Fibroblast of upper back skin (primary cell): Measurements from ENCODE around the gene SCGB3A2.

Source experiments
- DNase-seq: peaks from one replicate; pipeline ENCODE4 v3.0.0-alpha.2; 2013

The SCGB3A2 gene

DNA sequence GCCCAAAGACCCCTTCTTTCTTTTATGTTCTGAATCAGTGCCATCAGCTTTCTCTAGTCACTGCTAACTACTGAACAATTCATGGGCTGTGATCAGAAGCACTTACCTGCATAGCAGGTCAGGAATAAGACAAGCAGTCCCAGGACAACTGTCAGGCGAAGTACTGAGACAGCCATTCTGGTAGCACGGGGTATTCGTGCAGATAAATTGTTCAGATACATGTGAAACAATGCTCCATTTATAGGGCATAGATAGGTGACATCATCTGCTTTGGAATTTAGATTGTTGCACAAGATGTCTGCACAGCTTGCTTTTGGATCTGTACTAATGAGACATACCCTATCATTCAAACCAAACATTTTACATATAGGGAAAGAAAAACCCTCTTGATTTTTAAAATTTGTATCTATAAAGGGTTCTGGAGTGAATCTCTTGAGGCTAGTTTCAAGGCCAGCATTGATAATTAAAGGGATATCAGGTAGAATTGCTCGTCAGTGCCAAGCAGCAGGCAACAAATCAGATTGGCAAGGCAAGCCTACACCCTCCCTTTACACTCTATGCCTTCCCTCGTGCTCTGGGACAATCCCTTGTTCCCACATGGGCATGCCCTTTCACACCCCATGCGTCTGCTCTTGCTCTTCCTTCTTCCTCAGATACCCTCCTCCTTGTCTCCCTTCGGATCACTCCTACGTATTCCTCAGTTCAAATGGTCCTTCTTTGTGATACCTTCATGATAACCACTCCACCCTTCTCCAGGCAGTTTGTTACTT is 28.0 kb downstream of the SCGB3A2 start, which contains the start of gene C5orf46:
Gene C5orf46 (minus strand): TSS at position 213 of the 770 bp plus-strand sequence. CDS start 37 bp downstream, at position 176.
- peak; percentile 39 for DNase-seq

DNA sequence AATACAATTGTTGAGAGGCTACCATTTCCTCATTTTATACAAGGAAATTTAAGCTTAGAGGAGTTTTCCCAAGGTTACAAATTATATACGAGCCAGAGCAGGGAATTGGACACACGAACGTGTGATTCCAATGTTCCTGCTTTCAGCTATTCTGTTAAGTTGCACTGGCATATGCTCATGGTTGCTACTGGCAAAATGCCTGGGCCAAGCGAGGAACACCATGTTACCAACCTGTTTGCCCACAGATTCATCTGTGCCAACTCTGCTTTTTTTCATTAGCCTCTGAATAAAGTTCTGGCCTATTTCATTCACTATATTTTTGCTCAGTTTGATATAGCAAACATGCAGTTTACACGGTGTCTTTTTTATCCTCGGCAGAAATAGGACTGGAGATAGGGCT is 32.9 kb downstream of the SCGB3A2 start:
- DNase-seq, result no peak

- DNase-seq, result no peak
Observed at GRCh38 chr5:147912011-147912410, 33.5 kb downstream of the SCGB3A2 start.

GRCh38 chr5:147913786-147914185 is 35.3 kb downstream of the SCGB3A2 start:
- DNase-seq, result no peak

- DNase-seq, result no peak
Observed at GRCh38 chr5:147918101-147918685, 39.7 kb downstream of the SCGB3A2 start.

DNA sequence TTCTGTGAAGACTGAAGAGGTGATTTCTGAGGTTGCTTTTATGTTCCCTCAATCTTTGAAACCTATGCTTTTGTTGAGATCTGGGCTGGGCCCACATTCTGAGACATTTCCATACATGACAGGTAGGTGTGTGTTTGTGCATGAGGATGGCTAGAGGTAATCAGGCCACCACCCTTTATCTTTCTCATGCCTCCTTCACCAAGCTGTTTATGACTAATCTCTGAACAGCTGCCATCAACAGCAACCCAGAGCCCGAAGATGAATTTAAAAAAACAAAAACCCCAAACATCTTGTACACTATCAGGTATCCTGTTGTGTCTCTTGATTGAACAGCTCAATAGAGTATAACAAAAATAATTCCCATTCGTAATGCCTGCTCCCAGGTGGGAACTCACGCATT is 40.4 kb downstream of the SCGB3A2 start:
- DNase-seq, result no peak

GRCh38 chr5:147920420-147921030 is 42.0 kb downstream of the SCGB3A2 start:
- DNase-seq, result no peak

DNA sequence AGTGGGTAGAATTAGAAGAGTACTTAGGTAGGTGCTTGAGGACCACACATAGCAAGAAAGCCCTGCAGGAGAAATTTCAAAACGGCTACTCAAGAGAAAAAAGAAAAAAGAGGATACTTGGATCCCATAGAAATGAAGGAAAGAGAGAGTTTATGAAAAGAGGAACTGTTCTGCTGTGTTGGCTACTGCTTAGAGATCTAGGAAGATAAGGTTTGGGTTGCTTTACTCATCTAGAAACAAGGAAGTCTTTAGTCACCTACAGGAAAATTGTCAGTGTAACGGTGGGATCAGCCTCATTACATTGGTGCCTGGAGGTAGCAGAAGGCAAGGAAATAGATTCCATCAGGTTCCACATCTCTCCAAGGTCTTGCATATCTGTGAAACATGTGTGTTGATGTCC is 42.6 kb downstream of the SCGB3A2 start:
- DNase-seq, result no peak

- DNase-seq, result no peak
Observed at GRCh38 chr5:147925020-147925419, 46.5 kb downstream of the SCGB3A2 start.

DNA sequence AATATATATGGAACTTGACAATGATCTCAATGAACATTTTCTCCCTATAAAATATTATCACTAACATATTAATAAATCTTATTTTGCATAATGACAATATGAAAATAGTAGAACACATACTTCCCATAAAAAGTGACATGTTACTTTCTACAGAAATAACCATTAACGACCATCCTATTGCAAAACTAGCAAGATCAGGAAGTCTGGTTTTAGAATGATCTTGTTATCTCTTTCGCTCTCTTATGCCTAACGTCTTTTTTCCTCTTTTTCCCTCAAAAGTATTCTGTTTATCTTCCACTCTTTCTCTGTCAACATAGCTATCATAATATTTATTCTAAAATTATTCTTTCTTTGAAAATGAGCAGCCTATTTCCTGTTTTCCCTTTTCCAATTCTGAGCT is 49.4 kb downstream of the SCGB3A2 start:
- DNase-seq, result no peak

- DNase-seq, result no peak
Observed at GRCh38 chr5:147930769-147931168, 52.3 kb downstream of the SCGB3A2 start.
